GM06990 (cell line): Measurements from ENCODE around the gene CCDC92.

Experiments
- DNase-seq: peaks from one replicate; pipeline ENCODE4 v3.0.0-alpha.2; 2011; ENCODE audit not compliant: insufficient read length; ENCODE audit errors: extremely low read depth
- H3K27me3 ChIP-seq: replicated peaks from 2 replicates; pipeline ENCODE4 v1.6.0; 2011; ENCODE audit warnings: low read length; ENCODE audit not compliant: control insufficient read depth, insufficient read depth
- H3K36me3 ChIP-seq: 2 replicates; pipeline ENCODE4 v1.5.1; 2011; ENCODE audit warnings: low read length; ENCODE audit not compliant: control insufficient read depth, insufficient read depth
- H3K4me3 ChIP-seq: replicated peaks from 2 replicates; pipeline ENCODE4 v1.5.1; 2011; ENCODE audit warnings: low read depth, mild to moderate bottlenecking, control low read depth, low read length
- CTCF ChIP-seq: IDR thresholded peaks from 2 replicates; pipeline ENCODE4 v1.5.1; 2011; ENCODE audit warnings: low read length, control low read depth, mild to moderate bottlenecking, inconsistent platforms; ENCODE audit not compliant: insufficient read depth, poor library complexity, severe bottlenecking

Gene CCDC92

DNA sequence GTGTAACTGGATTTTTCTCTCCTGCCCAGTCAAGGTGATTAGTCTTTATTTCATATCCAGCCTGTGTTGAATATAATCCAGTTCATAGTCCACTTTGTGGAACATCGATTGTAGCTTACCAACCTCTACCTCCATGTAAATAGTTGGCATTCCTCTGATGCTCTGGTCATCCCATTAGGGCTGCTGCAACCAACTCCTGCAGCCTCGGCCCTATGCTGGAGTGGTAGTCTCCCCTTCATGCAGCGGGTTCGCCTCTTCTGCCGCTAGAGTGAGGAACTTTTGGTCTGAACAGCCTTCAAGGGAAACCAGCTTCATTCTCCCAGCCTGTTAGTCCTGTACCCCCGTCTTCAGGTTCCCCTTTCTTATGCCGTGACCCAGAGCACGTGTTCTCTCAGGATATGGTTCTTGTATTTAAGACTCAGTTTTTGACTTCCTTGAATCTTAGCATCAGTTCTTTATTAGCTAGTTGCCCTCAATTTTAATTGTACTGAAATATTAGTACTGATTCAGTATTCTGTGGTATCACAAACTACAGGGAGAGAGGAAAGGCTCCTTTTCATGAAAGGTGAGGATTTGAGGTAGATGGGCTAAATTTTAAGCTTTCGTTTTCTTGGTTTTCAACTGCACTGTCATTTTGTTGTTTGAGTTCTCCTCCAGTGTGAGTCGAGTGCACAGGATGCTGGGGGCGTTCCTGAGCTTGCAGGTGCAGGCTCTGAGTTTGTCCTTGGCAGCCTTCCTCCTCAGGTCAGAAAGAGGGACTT lies 33.6 kb upstream of the CCDC92 start:
- no peak for TF ChIP-seq CTCF
- no peak for DNase-seq
- peaks cover 5% of the 10 kb centered on the region for H3K36me3 ChIP-seq

GRCh38 chr12:124004233-124004875 lies 31.7 kb upstream of the CCDC92 start:
- no peak for DNase-seq
- peaks cover 6% of the 10 kb centered on the region for H3K36me3 ChIP-seq
- H3K4me3 ChIP-seq, result no peak overlapping the region
- H3K27me3 ChIP-seq, result no peaks in the 10 kb centered on the region
- TF ChIP-seq CTCF, result no peak

More for the DNA sequence above, 33.6 kb upstream of the CCDC92 start:
- Histone ChIP-seq H3K4me3 (no peak overlapping the region), H3K27me3 (no peaks in the 10 kb centered on the region)

DNA sequence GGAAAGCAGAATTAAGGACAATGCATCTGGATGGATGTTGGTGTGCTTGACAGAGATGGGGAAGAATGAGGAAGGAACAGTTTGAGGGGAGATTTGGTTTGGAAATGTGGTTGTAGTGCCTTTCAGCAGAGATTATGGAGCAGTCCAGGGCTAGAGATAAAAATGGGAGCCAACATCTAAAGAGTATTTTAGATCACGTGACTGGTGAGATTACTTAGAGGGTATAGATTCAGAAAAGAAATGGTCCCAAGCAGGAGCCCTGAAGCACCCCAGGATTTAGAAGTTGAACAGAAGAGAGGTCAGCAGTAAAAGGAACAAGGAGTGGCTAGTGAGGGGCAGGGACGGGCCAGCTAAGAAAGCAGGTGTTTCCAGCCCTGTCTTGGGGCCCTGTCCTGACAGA lies 30.0 kb upstream of the CCDC92 start:
- Histone ChIP-seq H3K36me3 (peaks cover 6% of the 10 kb centered on the region), H3K4me3 (no peak overlapping the region), H3K27me3 (no peaks in the 10 kb centered on the region)
- no peak for DNase-seq
- TF ChIP-seq CTCF, result no peak

GRCh38 chr12:124002021-124002644 lies 29.5 kb upstream of the CCDC92 start:
- H3K36me3 ChIP-seq, result peaks cover 6% of the 10 kb centered on the region
- no peaks in the 10 kb centered on the region for H3K27me3 ChIP-seq
- no peak overlapping the region for H3K4me3 ChIP-seq
- no peak for DNase-seq
- no peak for TF ChIP-seq CTCF

GRCh38 chr12:124001343-124001742 lies 28.7 kb upstream of the CCDC92 start:
- no peaks in the 10 kb centered on the region for H3K27me3 ChIP-seq
- H3K36me3 ChIP-seq, result peaks cover 6% of the 10 kb centered on the region
- no peak overlapping the region for H3K4me3 ChIP-seq
- no peak for TF ChIP-seq CTCF
- DNase-seq, result no peak
